ENCODE results near the gene SETD3.

DNA sequence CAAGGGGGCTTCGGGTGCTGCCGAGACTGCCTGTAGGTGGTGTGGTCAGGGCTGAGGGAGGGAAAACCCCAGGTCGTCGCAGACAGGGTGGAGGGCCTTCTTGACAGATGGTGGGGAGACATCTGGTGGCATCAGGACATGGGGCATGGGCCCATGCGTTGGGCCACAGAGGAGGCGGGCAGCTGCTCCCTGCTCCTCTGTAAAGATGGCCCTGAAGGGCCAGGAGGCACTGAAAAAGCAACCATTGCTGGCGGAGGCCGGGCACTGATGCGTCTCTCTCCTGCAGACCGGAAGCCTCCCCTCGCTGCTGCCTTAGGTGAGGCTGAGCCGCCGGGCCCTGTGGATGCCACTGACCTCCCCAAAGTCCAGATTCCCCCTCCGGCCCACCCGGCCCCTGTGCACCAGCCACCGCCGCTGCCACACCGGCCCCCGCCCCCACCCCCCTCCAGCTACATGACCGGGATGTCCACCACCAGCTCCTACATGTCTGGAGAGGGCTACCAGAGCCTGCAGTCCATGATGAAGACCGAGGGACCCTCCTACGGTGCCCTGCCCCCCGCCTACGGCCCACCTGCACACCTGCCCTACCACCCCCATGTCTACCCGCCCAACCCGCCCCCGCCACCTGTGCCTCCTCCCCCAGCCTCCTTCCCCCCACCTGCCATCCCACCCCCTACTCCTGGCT, 29.4 kb upstream of the SETD3 start:
- no peak for TF ChIP-seq REST (IDR thresholded peaks at IDR 0.05; ENCODE audit: insufficient read depth in 1 of 2, low read depth in 2 of 2, low read length in 2 of 2)
- no peak for TF ChIP-seq SIN3A (IDR thresholded peaks at IDR 0.05; ENCODE audit: borderline replicate concordance, insufficient read depth, low read length)
- TF ChIP-seq POLR2AphosphoS5 (IDR thresholded peaks at IDR 0.05; ENCODE audit: low read depth, low read length) = no peak
- TF ChIP-seq TAF1 (IDR thresholded peaks at IDR 0.05; ENCODE audit: borderline replicate concordance, insufficient read depth, low read length) = no peak

All from PFSK-1 (cell line).